Liver (tissue), 3 donors: ENCODE data around the gene CDC5L.

ENCODE experiments used
- RXRA ChIP-seq, 2 donors: IDR thresholded peaks; 2 replicates each; pipeline ENCODE4 v1.6.1; 2017 to 2018; ENCODE audit warnings: antibody characterized with exemption in 2 of 2, mild to moderate bottlenecking in 1 of 2
- TAF1 ChIP-seq: conservative IDR thresholded peaks from 2 replicates; pipeline ENCODE4 v1.6.1; 2016; ENCODE audit warnings: antibody characterized with exemption, mild to moderate bottlenecking
- TF ChIP-seq, protein P1 (sequence below): IDR thresholded peaks from 2 replicates; pipeline ENCODE4 v1.6.1; 2016; ENCODE audit warnings: antibody characterized with exemption
- TF ChIP-seq, protein P2 (sequence below): fragments of 150-350 bp; IDR thresholded peaks from 2 replicates; pipeline ENCODE4 v1.5.1; 2017; ENCODE audit warnings: improper control_type of control experiment, low read depth, low read length; ENCODE audit not compliant: missing input control
- donor health status: healthy.
- donor health status: healthy.

DNA sequence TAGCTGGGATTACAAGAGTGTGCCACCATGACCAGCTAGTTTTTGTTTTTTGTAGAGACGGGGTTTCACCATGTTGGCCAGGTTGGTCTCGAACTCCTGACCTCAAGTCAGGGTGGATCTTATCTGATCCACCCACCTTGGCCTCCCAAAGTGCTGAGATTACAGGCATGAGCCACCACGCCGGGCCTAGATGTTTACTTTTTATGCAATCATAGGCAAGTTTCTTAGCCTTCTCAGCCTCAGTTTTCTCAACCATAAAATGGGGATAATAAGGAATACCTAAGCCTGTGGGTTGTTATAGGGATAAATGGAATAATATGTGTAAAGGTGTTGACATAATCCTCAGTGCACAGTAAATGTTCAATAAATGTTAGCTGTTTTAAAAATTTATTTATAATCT is 35.2 kb upstream of the CDC5L start:
- TF ChIP-seq, protein P1, sequence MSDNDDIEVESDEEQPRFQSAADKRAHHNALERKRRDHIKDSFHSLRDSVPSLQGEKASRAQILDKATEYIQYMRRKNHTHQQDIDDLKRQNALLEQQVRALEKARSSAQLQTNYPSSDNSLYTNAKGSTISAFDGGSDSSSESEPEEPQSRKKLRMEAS, result no peak
- no peak for TF ChIP-seq RXRA (IDR thresholded peaks at IDR 0.05)
- TF ChIP-seq, protein P2, sequence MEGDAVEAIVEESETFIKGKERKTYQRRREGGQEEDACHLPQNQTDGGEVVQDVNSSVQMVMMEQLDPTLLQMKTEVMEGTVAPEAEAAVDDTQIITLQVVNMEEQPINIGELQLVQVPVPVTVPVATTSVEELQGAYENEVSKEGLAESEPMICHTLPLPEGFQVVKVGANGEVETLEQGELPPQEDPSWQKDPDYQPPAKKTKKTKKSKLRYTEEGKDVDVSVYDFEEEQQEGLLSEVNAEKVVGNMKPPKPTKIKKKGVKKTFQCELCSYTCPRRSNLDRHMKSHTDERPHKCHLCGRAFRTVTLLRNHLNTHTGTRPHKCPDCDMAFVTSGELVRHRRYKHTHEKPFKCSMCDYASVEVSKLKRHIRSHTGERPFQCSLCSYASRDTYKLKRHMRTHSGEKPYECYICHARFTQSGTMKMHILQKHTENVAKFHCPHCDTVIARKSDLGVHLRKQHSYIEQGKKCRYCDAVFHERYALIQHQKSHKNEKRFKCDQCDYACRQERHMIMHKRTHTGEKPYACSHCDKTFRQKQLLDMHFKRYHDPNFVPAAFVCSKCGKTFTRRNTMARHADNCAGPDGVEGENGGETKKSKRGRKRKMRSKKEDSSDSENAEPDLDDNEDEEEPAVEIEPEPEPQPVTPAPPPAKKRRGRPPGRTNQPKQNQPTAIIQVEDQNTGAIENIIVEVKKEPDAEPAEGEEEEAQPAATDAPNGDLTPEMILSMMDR, result no peak
- TF ChIP-seq TAF1, result no peak
